GM23338 (cell line): ENCODE results near the gene PPP2R5A. TPM values are rescaled to one million over a fixed set of nuclear protein-coding genes. Genes with fewer than 3 reads are reported as not detected.

ENCODE experiments used
- ATAC-seq: fragments of 200-7000 bp; cut with Tn5 transposase; 3 replicates; pipeline ENCODE4 v1.9.1; 2020
- DNase-seq: peaks from one replicate; pipeline ENCODE4 v3.0.0-alpha.2; 2015; ENCODE audit warnings: low spot score
- H2AFZ ChIP-seq: fragments of 200-600 bp; sonication (generic); 2 replicates; pipeline ENCODE4 v1.8.0; 2016; ENCODE audit warnings: antibody characterized with exemption, mild to moderate bottlenecking, moderate library complexity
- H3F3A ChIP-seq: fragments of 200-600 bp; sonication (generic); replicated peaks from 2 replicates; pipeline ENCODE4 v1.8.0; 2017; ENCODE audit warnings: antibody characterized with exemption, mixed run types, low read depth
- H3K27ac ChIP-seq: fragments of 200-600 bp; sonication (generic); 2 replicates; pipeline ENCODE4 v1.6.1; 2016; ENCODE audit warnings: low read depth
- H3K27me3 ChIP-seq: fragments of 200-600 bp; sonication (generic); 2 replicates; pipeline ENCODE4 v1.8.0; 2016; ENCODE audit warnings: mild to moderate bottlenecking, mixed run types, moderate library complexity; ENCODE audit not compliant: insufficient read depth
- H3K36me3 ChIP-seq: fragments of 200-600 bp; sonication (generic); 2 replicates; pipeline ENCODE4 v1.8.0; 2016; ENCODE audit warnings: mild to moderate bottlenecking; ENCODE audit not compliant: insufficient read depth
- H3K4me1 ChIP-seq: fragments of 200-600 bp; sonication (generic); 2 replicates; pipeline ENCODE4 v1.8.0; 2016; ENCODE audit warnings: mild to moderate bottlenecking, moderate library complexity; ENCODE audit not compliant: insufficient read depth
- H3K4me2 ChIP-seq: fragments of 200-600 bp; sonication (generic); 2 replicates; pipeline ENCODE4 v1.7.1; 2017; ENCODE audit warnings: mixed run types
- H3K4me3 ChIP-seq: fragments of 200-600 bp; sonication (generic); 2 replicates; pipeline ENCODE4 v1.6.1; 2016; ENCODE audit warnings: mixed run types
- H3K79me2 ChIP-seq: fragments of 200-600 bp; sonication (generic); replicated peaks from 2 replicates; pipeline ENCODE4 v1.8.0; 2017; ENCODE audit warnings: mild to moderate bottlenecking; ENCODE audit not compliant: insufficient read depth
- H3K9me2 ChIP-seq: fragments of 200-600 bp; sonication (generic); 2 replicates; pipeline ENCODE4 v1.8.0; 2017; ENCODE audit not compliant: insufficient read depth
- H4K20me1 ChIP-seq: fragments of 200-600 bp; sonication (generic); replicated peaks from 2 replicates; pipeline ENCODE4 v1.8.0; 2017; ENCODE audit warnings: mild to moderate bottlenecking; ENCODE audit not compliant: insufficient read depth
- H3K27ac Mint-ChIP-seq: 2 replicates; pipeline ENCODE4 v1.8.0; 2020; ENCODE audit warnings: inconsistent platforms, mild to moderate bottlenecking, moderate library complexity, mixed read lengths
- H3K27me3 Mint-ChIP-seq: 3 replicates; pipeline ENCODE4 v1.8.0; 2022; ENCODE audit warnings: low read depth, mild to moderate bottlenecking, moderate library complexity, mixed read lengths, inconsistent platforms; ENCODE audit not compliant: insufficient read depth, poor library complexity
- H3K36me3 Mint-ChIP-seq: 3 replicates; pipeline ENCODE4 v1.8.0; 2021; ENCODE audit warnings: low read depth, mild to moderate bottlenecking, inconsistent platforms, moderate library complexity, mixed read lengths
- H3K4me1 Mint-ChIP-seq: 3 replicates; pipeline ENCODE4 v1.8.0; 2020; ENCODE audit warnings: mild to moderate bottlenecking, inconsistent platforms, mixed read lengths
- H3K4me3 Mint-ChIP-seq: 3 replicates; pipeline ENCODE4 v1.8.0; 2021; ENCODE audit warnings: moderate library complexity, mild to moderate bottlenecking, inconsistent platforms, mixed read lengths
- H3K9me3 Mint-ChIP-seq: 3 replicates; pipeline ENCODE4 v1.8.0; 2020; ENCODE audit warnings: moderate library complexity, mild to moderate bottlenecking, inconsistent platforms, mixed read lengths
- CREB1 ChIP-seq: fragments of 250-450 bp; sonication (Bioruptor Pico); IDR thresholded peaks from 2 replicates; pipeline ENCODE4 v1.5.0; 2020; ENCODE audit warnings: low read depth, mild to moderate bottlenecking, moderate library complexity
- CTCF ChIP-seq, 2 experiments: fragments of 200-600 bp in 1 of 2; sonication (generic) in 1 of 2; conservative IDR thresholded peaks; 2 replicates each; pipeline versions ENCODE4 v1.5.1 to v1.6.1; 2016 to 2017; ENCODE audit warnings: antibody characterized with exemption in 2 of 2, low read depth in 2 of 2, mild to moderate bottlenecking in 2 of 2, moderate library complexity in 1 of 2
- EZH2phosphoT487 ChIP-seq: fragments of 200-600 bp; sonication (generic); IDR thresholded peaks from one replicate; pipeline ENCODE4 v1.8.1; 2018; ENCODE audit warnings: antibody characterized with exemption; ENCODE audit not compliant: unreplicated experiment
- JUNB ChIP-seq: IDR thresholded peaks from one replicate; pipeline ENCODE4 v1.6.1; 2016; ENCODE audit warnings: antibody characterized with exemption; ENCODE audit not compliant: unreplicated experiment
- NANOG ChIP-seq: IDR thresholded peaks from 2 replicates; pipeline ENCODE4 v1.6.1; 2016; ENCODE audit warnings: antibody characterized with exemption, borderline replicate concordance
- STAT1 ChIP-seq: IDR thresholded peaks from one replicate; pipeline ENCODE4 v1.6.1; 2016; ENCODE audit warnings: antibody characterized with exemption; ENCODE audit not compliant: unreplicated experiment
- ZNF114 ChIP-seq: fragments of 250-450 bp; sonication (Bioruptor Pico); IDR thresholded peaks from 2 replicates; pipeline ENCODE4 v1.5.0; 2020; ENCODE audit warnings: mild to moderate bottlenecking, moderate library complexity
- ZNF331 ChIP-seq: fragments of 250-450 bp; sonication (Bioruptor Pico); IDR thresholded peaks from 2 replicates; pipeline ENCODE4 v1.5.0; 2020; ENCODE audit warnings: low read depth, mild to moderate bottlenecking, moderate library complexity
- polyA plus RNA-seq: library from polyadenylated mRNA; unstranded; fragments of >200 nt; fragmentation: Nextera tagmentation; extraction: Ambion mirVana; gene quantifications from 2 replicates; pipeline ENCODE4 v1.2.1, GENCODE V29; 2016
- total RNA-seq: library from RNA; depleted of rRNA; stranded (reverse); fragments of >200 nt; shearing (Covaris generic); gene quantifications from 2 replicates; pipeline ENCODE4 v1.2.3, GENCODE V29; 2014
- TF ChIP-seq, protein P1 (sequence below): IDR thresholded peaks from one replicate; pipeline ENCODE4 v1.6.1; 2018; ENCODE audit warnings: antibody characterized with exemption; ENCODE audit not compliant: unreplicated experiment
- TF ChIP-seq, protein P2 (sequence below): IDR thresholded peaks from 2 replicates; pipeline ENCODE4 v1.6.1; 2016; ENCODE audit warnings: antibody characterized with exemption

PPP2R5A gene
- total and polyA plus RNA-seq, 2 experiments from 2014 or later = 16.2 to 43.5 TPM

- Mint-ChIP-seq H3K4me3 (no peak overlapping the region), H3K4me1 (peaks cover 10% of the 10 kb centered on the region), H3K36me3 (no peaks in the 10 kb centered on the region), H3K27me3 (no peaks in the 10 kb centered on the region), H3K27ac (no peak overlapping the region), H3K9me3 (no peaks in the 10 kb centered on the region)
- Histone ChIP-seq H3K4me2 (no peak overlapping the region), H3F3A (no peaks in the 10 kb centered on the region), H3K9me2 (no peaks in the 10 kb centered on the region), H3K27ac (no peak overlapping the region), H2AFZ (no peak overlapping the region), H4K20me1 (no peaks in the 10 kb centered on the region), H3K4me1 (peaks cover 4% of the 10 kb centered on the region; the same call in 1 of the 2 replicates), H3K4me3 (no peak overlapping the region), H3K36me3 (no peaks in the 10 kb centered on the region), H3K27me3 (no peaks in the 10 kb centered on the region), H3K79me2 (no peaks in the 10 kb centered on the region)
- no peak for DNase-seq
- no peak for ATAC-seq
- TF ChIP-seq NANOG = no peak
- no peak for TF ChIP-seq ZNF331 (CRISPR knock-in tag)
- TF ChIP-seq, protein P1, sequence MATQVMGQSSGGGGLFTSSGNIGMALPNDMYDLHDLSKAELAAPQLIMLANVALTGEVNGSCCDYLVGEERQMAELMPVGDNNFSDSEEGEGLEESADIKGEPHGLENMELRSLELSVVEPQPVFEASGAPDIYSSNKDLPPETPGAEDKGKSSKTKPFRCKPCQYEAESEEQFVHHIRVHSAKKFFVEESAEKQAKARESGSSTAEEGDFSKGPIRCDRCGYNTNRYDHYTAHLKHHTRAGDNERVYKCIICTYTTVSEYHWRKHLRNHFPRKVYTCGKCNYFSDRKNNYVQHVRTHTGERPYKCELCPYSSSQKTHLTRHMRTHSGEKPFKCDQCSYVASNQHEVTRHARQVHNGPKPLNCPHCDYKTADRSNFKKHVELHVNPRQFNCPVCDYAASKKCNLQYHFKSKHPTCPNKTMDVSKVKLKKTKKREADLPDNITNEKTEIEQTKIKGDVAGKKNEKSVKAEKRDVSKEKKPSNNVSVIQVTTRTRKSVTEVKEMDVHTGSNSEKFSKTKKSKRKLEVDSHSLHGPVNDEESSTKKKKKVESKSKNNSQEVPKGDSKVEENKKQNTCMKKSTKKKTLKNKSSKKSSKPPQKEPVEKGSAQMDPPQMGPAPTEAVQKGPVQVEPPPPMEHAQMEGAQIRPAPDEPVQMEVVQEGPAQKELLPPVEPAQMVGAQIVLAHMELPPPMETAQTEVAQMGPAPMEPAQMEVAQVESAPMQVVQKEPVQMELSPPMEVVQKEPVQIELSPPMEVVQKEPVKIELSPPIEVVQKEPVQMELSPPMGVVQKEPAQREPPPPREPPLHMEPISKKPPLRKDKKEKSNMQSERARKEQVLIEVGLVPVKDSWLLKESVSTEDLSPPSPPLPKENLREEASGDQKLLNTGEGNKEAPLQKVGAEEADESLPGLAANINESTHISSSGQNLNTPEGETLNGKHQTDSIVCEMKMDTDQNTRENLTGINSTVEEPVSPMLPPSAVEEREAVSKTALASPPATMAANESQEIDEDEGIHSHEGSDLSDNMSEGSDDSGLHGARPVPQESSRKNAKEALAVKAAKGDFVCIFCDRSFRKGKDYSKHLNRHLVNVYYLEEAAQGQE = no peak
- no peak for TF ChIP-seq STAT1
- no peak for TF ChIP-seq CREB1 (CRISPR knock-in tag)
- no peak for TF ChIP-seq CTCF (conservative IDR thresholded peaks at IDR 0.05; ENCODE audit: low read depth in 2 of 2)
- no peak for TF ChIP-seq EZH2phosphoT487
Observed at GRCh38 chr1:212267017-212267416, 18.2 kb upstream of the PPP2R5A start.

DNA sequence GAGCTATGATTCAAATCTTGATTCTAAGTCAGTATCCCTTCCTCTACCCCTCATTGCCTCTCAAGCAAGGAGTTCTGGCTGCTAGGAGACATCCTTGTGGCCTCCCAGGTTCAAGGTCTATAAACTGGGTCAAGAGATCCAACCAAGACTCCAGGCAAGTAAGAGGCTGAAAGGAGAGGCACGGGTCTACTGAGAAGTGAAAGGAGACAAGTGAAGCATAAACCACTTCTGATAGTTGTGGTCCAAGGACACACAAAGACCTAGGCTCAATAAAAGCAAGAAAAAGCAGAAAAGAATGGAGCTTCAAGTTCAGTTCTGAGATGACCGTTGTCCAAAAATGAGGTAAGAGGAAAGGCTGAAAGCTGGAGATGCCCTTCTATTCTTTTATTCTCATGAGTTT, 17.8 kb upstream of the PPP2R5A start:
- DNase-seq (no peak), ATAC-seq (no peak)
- H2AFZ ChIP-seq = no peak overlapping the region
- Mint-ChIP-seq H3K36me3 (no peaks in the 10 kb centered on the region), H3K4me3 (no peak overlapping the region), H3K27ac (no peak overlapping the region), H3K27me3 (no peaks in the 10 kb centered on the region), H3K4me1 (peaks cover 10% of the 10 kb centered on the region), H3K9me3 (no peaks in the 10 kb centered on the region)
- no peaks in the 10 kb centered on the region for H3K9me2 ChIP-seq
- no peaks in the 10 kb centered on the region for H4K20me1 ChIP-seq
- no peak overlapping the region for H3K4me2 ChIP-seq
- no peak overlapping the region for H3K27ac ChIP-seq
- H3K4me3 ChIP-seq = no peak overlapping the region
- no peaks in the 10 kb centered on the region for H3K36me3 ChIP-seq
- H3F3A ChIP-seq = no peaks in the 10 kb centered on the region
- no peaks in the 10 kb centered on the region for H3K79me2 ChIP-seq
- peaks cover 4% of the 10 kb centered on the region; the same call in 1 of the 2 replicates for H3K4me1 ChIP-seq
- no peaks in the 10 kb centered on the region for H3K27me3 ChIP-seq
- TF ChIP-seq NANOG (no peak), CTCF (conservative IDR thresholded peaks at IDR 0.05; ENCODE audit: low read depth in 2 of 2) (no peak), ZNF114 (CRISPR knock-in tag) (no peak), CREB1 (CRISPR knock-in tag) (no peak), JUNB (no peak)
- TF ChIP-seq, protein P2, sequence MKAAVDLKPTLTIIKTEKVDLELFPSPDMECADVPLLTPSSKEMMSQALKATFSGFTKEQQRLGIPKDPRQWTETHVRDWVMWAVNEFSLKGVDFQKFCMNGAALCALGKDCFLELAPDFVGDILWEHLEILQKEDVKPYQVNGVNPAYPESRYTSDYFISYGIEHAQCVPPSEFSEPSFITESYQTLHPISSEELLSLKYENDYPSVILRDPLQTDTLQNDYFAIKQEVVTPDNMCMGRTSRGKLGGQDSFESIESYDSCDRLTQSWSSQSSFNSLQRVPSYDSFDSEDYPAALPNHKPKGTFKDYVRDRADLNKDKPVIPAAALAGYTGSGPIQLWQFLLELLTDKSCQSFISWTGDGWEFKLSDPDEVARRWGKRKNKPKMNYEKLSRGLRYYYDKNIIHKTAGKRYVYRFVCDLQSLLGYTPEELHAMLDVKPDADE = no peak
